Skin epidermis (tissue), 12 donors: ENCODE results near the gene CLPTM1L.
"Not testable (repeated sequence)": the region's sequence is repeated elsewhere in the genome, so short reads cannot be mapped to it uniquely, and the experiment has no call there.

Source experiments
- H3K27ac ChIP-seq, 21 experiments: fragments of 200-600 bp; sonication (generic) in 11 of 21; one replicate each; pipeline ENCODE4 v1.5.0; 2020; ENCODE audit warnings: mild to moderate bottlenecking in 3 of 21, inconsistent platforms in 2 of 21, moderate library complexity in 2 of 21
- H3K4me3 ChIP-seq, 7 experiments: fragments of 200-600 bp; sonication (generic) in 2 of 7; one replicate each; pipeline ENCODE4 v1.5.0; 2020; ENCODE audit warnings: inconsistent platforms in 2 of 7, mild to moderate bottlenecking in 2 of 7, moderate library complexity in 1 of 7

Gene CLPTM1L

GRCh38 chr5:1381370-1382247 lies 36.7 kb upstream of the CLPTM1L start:
- H3K27ac ChIP-seq = no peak overlapping the region

GRCh38 chr5:1380910-1381309 lies 36.0 kb upstream of the CLPTM1L start:
- Histone ChIP-seq H3K27ac (no peak overlapping the region), H3K4me3 (peak overlapping the region in 1 of 7 experiments; percentile 21)

More at GRCh38 chr5:1381370-1382247, 36.7 kb upstream of the CLPTM1L start:
- no peak overlapping the region for H3K4me3 ChIP-seq

GRCh38 chr5:1380011-1380817 lies 35.3 kb upstream of the CLPTM1L start:
- H3K4me3 ChIP-seq = peak overlapping the region in 1 of 7 experiments; percentile 21
- no peak overlapping the region for H3K27ac ChIP-seq

DNA sequence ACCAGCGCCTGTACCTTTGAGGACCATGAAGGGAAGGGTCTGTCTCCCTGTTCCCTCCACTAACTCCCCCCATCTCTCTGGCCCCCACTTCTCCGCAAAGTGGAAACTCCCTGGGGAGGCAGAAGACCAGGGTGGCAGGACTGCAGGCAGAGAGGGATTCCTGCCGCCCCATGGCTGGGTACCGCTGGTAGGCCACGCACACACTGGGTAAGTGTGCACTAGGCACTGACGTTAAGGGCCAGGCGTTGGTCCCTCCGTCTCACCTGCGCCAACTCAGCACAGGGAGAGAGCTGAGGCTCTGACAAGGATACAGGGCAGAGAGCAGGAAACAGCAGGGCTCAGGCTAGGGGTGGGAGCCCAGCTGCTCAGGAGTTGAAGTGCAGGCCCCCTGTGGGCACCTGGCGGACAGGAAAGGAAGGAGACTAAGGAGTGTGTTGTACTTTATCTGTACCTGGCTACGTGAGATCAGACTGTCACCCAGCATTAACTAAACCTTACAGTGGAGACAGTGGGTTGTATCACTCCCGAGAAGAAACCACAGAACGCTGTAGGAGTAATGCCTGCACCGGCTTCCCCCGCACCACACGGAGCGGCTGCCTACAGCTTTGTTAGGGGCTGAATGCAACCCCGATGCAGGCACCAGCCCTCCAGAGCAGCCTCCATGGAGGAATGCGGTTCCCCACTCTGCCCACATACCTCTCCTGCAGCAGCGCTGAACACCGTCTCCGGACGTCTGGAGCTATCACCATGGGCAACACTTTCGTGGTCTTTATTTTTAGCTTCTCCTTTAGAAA lies 34.2 kb upstream of the CLPTM1L start:
- no peak overlapping the region for H3K27ac ChIP-seq
- H3K4me3 ChIP-seq = no peak overlapping the region

GRCh38 chr5:1378096-1378495 lies 33.2 kb upstream of the CLPTM1L start:
- no peak overlapping the region for H3K4me3 ChIP-seq
- no peak overlapping the region for H3K27ac ChIP-seq

DNA sequence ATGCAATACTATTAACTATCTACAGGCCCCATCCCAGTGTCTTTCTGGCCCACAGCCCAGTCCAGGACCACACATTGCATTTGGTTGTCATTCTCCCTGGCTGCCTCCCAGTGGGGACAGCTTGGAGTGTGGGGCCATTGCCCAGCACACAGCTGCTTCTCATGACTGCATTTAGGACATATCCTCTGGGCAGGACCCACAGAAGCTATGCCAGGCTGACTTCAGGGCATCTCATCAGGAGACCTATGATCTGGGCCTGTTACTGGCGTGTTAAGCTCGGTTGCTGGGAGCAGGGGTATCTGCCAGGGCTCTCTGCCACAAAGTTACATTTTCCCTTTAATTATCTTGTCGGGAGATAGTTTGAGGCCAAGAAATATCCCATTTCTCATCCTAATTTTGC lies 32.1 kb upstream of the CLPTM1L start:
- H3K4me3 ChIP-seq = no peak overlapping the region
- no peak overlapping the region for H3K27ac ChIP-seq

- no peak overlapping the region for H3K4me3 ChIP-seq
- no peak overlapping the region for H3K27ac ChIP-seq
Measured at GRCh38 chr5:1375871-1376810, 31.2 kb upstream of the CLPTM1L start.

DNA sequence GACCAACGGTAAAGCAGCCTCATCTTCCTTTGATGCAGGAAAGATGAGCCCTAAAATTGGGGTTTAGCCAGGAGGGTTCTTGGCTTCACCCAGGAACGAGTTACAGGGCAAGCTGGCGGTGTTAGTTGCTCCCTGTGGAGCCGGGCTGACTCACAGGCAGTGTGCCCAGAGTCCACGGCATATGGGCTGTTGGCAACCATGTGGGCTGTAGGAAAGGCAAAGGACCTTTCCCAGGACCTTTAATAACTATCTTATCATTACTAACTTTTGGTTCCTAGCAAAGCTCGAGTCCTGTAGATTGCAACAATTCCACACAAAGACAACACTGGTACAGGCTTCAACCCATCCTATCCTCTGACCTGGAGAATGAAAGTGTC lies 29.8 kb upstream of the CLPTM1L start:
- Histone ChIP-seq H3K27ac (no peak overlapping the region), H3K4me3 (no peak overlapping the region)

GRCh38 chr5:1374030-1374678 lies 29.3 kb upstream of the CLPTM1L start:
- Histone ChIP-seq H3K4me3 (no peak overlapping the region), H3K27ac (no peak overlapping the region)

DNA sequence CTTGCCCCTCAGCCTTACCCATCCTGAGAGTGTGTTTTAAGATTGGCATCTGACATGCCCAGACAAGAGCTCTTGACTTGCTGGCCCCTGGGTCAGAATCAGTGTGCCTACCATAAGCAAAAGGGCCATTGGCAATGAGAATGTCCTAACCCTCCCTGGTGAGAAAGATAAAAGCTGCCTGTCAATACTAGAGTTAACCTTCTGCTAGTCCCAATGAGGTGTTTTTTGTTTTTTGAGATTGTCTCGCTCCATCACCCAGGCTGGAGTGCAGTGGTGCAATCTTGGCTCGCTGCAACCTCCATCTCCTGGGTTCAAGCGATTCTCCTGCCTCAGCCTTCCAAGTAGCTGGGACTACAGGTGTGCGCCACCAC lies 27.1 kb upstream of the CLPTM1L start:
- not testable (repeated sequence) for H3K27ac ChIP-seq, H3K4me3 ChIP-seq

GRCh38 chr5:1371218-1371971 lies 26.5 kb upstream of the CLPTM1L start:
- Histone ChIP-seq H3K4me3 (no peak overlapping the region), H3K27ac (no peak overlapping the region)

- Histone ChIP-seq H3K27ac (no peak overlapping the region), H3K4me3 (no peak overlapping the region)
Measured at GRCh38 chr5:1370006-1370405, 25.1 kb upstream of the CLPTM1L start.

- Histone ChIP-seq H3K27ac (no peak overlapping the region), H3K4me3 (no peak overlapping the region)
Measured at GRCh38 chr5:1368756-1369155, 23.9 kb upstream of the CLPTM1L start.

- no peak overlapping the region for H3K4me3 ChIP-seq
- no peak overlapping the region for H3K27ac ChIP-seq
Measured at GRCh38 chr5:1368236-1368635, 23.3 kb upstream of the CLPTM1L start.

DNA sequence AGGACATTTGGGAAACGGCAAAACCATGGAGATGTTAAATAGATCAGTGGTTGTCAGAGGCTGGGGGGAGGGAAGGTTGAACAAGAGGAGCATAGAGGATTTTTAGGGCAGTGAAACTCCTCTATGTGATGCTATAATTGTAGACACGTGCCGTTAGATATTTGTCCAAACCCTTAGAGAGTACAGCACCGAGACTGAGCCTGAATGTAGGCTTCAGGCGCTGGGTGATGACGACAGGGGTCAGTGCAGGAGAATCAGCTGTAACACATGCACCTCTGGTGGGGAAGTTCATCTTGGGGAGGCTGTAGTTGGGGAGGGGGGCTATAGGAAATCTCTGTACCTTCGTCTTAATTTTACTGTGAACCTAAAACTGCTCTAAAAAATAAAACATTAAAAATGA lies 22.2 kb upstream of the CLPTM1L start:
- H3K27ac ChIP-seq = no peak overlapping the region

GRCh38 chr5:1366514-1366913 lies 21.6 kb upstream of the CLPTM1L start:
- H3K4me3 ChIP-seq = no peak overlapping the region

More for the DNA sequence above, 22.2 kb upstream of the CLPTM1L start:
- H3K4me3 ChIP-seq = no peak overlapping the region

GRCh38 chr5:1364211-1364610 lies 19.3 kb upstream of the CLPTM1L start:
- H3K4me3 ChIP-seq = no peak overlapping the region
- no peak overlapping the region for H3K27ac ChIP-seq

More at GRCh38 chr5:1366514-1366913, 21.6 kb upstream of the CLPTM1L start:
- no peak overlapping the region for H3K27ac ChIP-seq

DNA sequence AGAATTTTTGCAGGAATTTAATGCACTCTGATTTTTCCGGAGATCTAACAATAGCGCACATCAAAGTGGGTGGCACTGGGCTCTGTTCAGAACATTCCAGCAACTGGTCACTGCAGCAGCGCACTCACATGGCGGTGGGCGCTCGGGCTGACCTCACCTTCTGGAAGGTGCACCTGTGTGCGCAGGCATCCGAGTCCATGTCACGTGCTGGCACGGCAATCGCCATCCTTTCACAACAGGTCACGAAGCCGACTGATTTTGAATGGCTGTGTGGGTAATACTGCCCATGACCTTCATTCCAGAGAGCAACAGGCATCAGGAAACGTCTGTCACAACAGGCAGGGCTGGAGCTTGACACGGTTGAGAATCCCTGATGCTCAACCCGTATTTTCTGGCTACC lies 18.7 kb upstream of the CLPTM1L start:
- H3K4me3 ChIP-seq = no peak overlapping the region
- no peak overlapping the region for H3K27ac ChIP-seq
